ENCODE results near the gene KIAA1328.

The KIAA1328 gene

GRCh38 chr18:36843199-36843598 lies 14.3 kb downstream of the KIAA1328 start:
- no peak overlapping the region for H3K27ac ChIP-seq
- TF ChIP-seq, protein P1, sequence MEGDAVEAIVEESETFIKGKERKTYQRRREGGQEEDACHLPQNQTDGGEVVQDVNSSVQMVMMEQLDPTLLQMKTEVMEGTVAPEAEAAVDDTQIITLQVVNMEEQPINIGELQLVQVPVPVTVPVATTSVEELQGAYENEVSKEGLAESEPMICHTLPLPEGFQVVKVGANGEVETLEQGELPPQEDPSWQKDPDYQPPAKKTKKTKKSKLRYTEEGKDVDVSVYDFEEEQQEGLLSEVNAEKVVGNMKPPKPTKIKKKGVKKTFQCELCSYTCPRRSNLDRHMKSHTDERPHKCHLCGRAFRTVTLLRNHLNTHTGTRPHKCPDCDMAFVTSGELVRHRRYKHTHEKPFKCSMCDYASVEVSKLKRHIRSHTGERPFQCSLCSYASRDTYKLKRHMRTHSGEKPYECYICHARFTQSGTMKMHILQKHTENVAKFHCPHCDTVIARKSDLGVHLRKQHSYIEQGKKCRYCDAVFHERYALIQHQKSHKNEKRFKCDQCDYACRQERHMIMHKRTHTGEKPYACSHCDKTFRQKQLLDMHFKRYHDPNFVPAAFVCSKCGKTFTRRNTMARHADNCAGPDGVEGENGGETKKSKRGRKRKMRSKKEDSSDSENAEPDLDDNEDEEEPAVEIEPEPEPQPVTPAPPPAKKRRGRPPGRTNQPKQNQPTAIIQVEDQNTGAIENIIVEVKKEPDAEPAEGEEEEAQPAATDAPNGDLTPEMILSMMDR (conservative IDR thresholded peaks at IDR 0.05; ENCODE audit: low read depth), result no peak
- no peak for DNase-seq (ENCODE audit: low spot score)
- ChIA-PET CTCF (no interaction called here), POLR2A (ENCODE audit: low non-redundant PET) (no interaction called here)

GRCh38 chr18:36843784-36844183 lies 14.9 kb downstream of the KIAA1328 start:
- POLR2A ChIA-PET (ENCODE audit: low non-redundant PET), result no interaction called here
- no peak for DNase-seq (ENCODE audit: low spot score)
- CTCF ChIA-PET, result no interaction called here
- no peak overlapping the region for H3K27ac ChIP-seq
- TF ChIP-seq, protein P1 (conservative IDR thresholded peaks at IDR 0.05; ENCODE audit: low read depth), result no peak

- TF ChIP-seq, protein P1 (conservative IDR thresholded peaks at IDR 0.05; ENCODE audit: low read depth), result no peak
- CTCF ChIA-PET, result interaction anchor here (0.6 kb wide), 1 partner anchor 1008 kb away, joined by 4 read pairs; no protein-coding TSS in a partner anchor
- DNase-seq (ENCODE audit: low spot score), result no peak
- no peak overlapping the region for H3K27ac ChIP-seq
- POLR2A ChIA-PET (ENCODE audit: low non-redundant PET), result no interaction called here
These were observed 19.7 kb downstream of the KIAA1328 start for GRCh38 chr18:36848609-36849008.

DNA sequence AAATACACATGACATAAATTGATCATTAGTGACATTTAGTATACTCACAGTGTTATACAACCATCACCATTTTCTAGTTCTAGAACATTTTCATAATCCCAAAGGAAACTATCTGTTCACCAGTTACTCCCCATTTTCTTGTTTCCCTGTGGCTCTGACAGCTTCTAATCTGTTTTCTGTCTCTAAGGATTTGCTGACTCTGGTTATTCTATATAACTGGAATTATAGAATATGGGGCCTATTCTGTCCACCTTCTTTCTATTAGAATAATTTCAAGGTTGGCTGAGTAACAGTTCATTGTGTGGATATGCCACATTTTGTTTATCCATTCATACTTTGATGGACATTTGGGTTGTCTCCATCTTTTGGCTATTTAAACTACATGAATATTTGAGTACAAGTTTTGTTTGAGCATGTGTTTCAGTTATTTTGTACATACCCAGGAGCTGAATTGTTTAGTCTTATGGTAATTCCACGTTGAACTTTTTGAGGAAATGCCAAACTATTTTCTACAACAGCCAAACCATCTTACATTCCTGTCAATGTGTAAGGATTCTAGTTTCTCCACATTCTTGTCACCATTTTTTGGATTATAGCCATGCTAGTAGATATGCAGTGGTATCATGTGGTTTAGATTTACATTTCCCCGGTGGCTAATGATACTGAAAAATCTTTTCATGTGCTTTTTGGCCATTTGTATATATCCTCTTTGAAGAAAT lies 20.5 kb downstream of the KIAA1328 start:
- DNase-seq (ENCODE audit: low spot score), result no peak
- ChIA-PET POLR2A (ENCODE audit: low non-redundant PET) (no interaction called here), CTCF (no interaction called here)
- H3K27ac ChIP-seq, result no peak overlapping the region
- TF ChIP-seq, protein P1 (conservative IDR thresholded peaks at IDR 0.05; ENCODE audit: low read depth), result no peak

GRCh38 chr18:36850527-36851201 lies 21.7 kb downstream of the KIAA1328 start:
- POLR2A ChIA-PET (ENCODE audit: low non-redundant PET), result no interaction called here
- TF ChIP-seq, protein P1 (conservative IDR thresholded peaks at IDR 0.05; ENCODE audit: low read depth), result no peak
- CTCF ChIA-PET, result no interaction called here
- H3K27ac ChIP-seq, result no peak overlapping the region
- peak; percentile 25 for DNase-seq (ENCODE audit: low spot score)

DNA sequence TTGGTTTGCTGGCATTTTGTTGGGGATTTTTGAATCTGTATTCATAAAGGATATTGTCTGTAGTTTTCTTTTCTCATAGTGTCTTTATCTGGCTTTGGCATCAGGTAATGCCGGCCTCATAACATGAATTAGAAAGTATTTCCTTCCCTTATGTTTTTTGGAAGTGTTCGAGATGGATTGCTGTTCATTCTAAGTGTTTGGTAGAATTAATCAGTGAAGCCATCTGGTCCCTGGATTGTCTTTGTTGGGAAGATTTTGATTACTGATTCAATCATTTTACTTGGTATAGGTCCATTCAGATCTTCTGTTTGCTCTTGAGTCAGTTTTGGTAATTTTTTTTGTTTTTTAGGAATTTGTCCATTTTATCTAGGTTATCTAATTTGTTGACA lies 22.3 kb downstream of the KIAA1328 start:
- ChIA-PET CTCF (interaction anchor here (0.7 kb wide), 1 partner anchor 9 kb away, joined by 4 read pairs; no protein-coding TSS in a partner anchor), POLR2A (ENCODE audit: low non-redundant PET) (no interaction called here)
- TF ChIP-seq, protein P1 (conservative IDR thresholded peaks at IDR 0.05; ENCODE audit: low read depth), result no peak
- no peak overlapping the region for H3K27ac ChIP-seq
- no peak for DNase-seq (ENCODE audit: low spot score)
